WI38 (cell line): ENCODE measurements around the gene SPINT2.

ENCODE experiments used
- H3K4me3 ChIP-seq: 2 replicates; pipeline ENCODE4 v1.5.1; 2011; ENCODE audit warnings: low read depth, mild to moderate bottlenecking, control low read depth, low read length
- CTCF ChIP-seq: IDR thresholded peaks from 2 replicates; pipeline ENCODE4 v1.5.1; 2012; ENCODE audit warnings: low read depth, mild to moderate bottlenecking, control low read depth, low read length

SPINT2 gene

GRCh38 chr19:38264486-38265212 lies at the start of gene SPINT2:
Gene SPINT2, plus strand, starts transcription at chr19:38264573. Its CDS starts 320 bp downstream, at chr19:38264893.
- no peak for TF ChIP-seq CTCF
- H3K4me3 ChIP-seq, result peak within 1 kb of the TSS; percentile 30

GRCh38 chr19:38216785-38217641 lies 47.4 kb upstream of the SPINT2 start:
- TF ChIP-seq CTCF, result no peak
- H3K4me3 ChIP-seq, result no peak overlapping the region

GRCh38 chr19:38218204-38218603 lies 46.2 kb upstream of the SPINT2 start:
- no peak for TF ChIP-seq CTCF
- H3K4me3 ChIP-seq, result no peak overlapping the region

GRCh38 chr19:38219221-38219620 lies 45.2 kb upstream of the SPINT2 start:
- no peak for TF ChIP-seq CTCF
- no peak overlapping the region for H3K4me3 ChIP-seq

- TF ChIP-seq CTCF, result no peak
Observed at GRCh38 chr19:38221421-38221820, 43.0 kb upstream of the SPINT2 start.

GRCh38 chr19:38221919-38222830 lies 42.2 kb upstream of the SPINT2 start:
- no peak for TF ChIP-seq CTCF
- H3K4me3 ChIP-seq, result no peak overlapping the region

More at GRCh38 chr19:38221421-38221820, 43.0 kb upstream of the SPINT2 start:
- no peak overlapping the region for H3K4me3 ChIP-seq
